Erythroblast (primary cell): ENCODE results near the gene MAP2K6.

Source experiments
- GATA1 ChIP-seq: IDR thresholded peaks from 2 replicates; pipeline ENCODE4 v1.6.1; 2011; ENCODE audit warnings: low read depth, mild to moderate bottlenecking, control low read depth, low read length, moderate library complexity
- POLR2A ChIP-seq: IDR thresholded peaks from 2 replicates; pipeline ENCODE4 v1.6.1; 2011; ENCODE audit warnings: mild to moderate bottlenecking, low read length

GRCh38 chr17:69597898-69598692 lies 183.6 kb downstream of the MAP2K6 start:
- TF ChIP-seq POLR2A, result no peak
- no peak for TF ChIP-seq GATA1
